HepG2 (cell line): Measurements from ENCODE around the gene GTF2A2. TPM values are rescaled to one million over a fixed set of nuclear protein-coding genes. Genes with fewer than 3 reads are reported as not detected.

ENCODE experiments used
- ATAC-seq: fragments of 200-7000 bp; cut with Tn5 transposase; 3 replicates; pipeline ENCODE4 v1.9.1; 2020; ENCODE audit warnings: mild to moderate bottlenecking, moderate library complexity
- BruUV-seq: library from RNA; stranded (reverse); fragments of 400-500 nt; replicated peaks from 2 replicates; lab custom pipeline; 2021; lab: Mats Ljungman, UMichigan
- CTCF ChIA-PET: fragments of 300-600 bp; formaldehyde crosslinking; extraction: SDS; loops from one replicate; lab custom pipeline; 2021; ENCODE audit warnings: low total read pairs, inconsistent platforms, low intra/inter-chr PET ratio; lab: Yijun Ruan, JAX
- POLR2A ChIA-PET: fragments of 350-600 bp; sonication (Branson Sonifier 250); formaldehyde crosslinking; loops from one replicate; lab custom pipeline; 2020; ENCODE audit warnings: antibody characterized with exemption, inconsistent platforms; lab: Yijun Ruan, JAX
- DNase-seq: peaks from one replicate; pipeline ENCODE4 v3.0.0-alpha.2; 2015; ENCODE audit warnings: low spot score
- FAIRE-seq: peaks from 3 replicates; lab custom pipeline; 2011; peaks lifted over from hg19 to GRCh38; lab: Jason Lieb, UNC
- H2AFZ ChIP-seq: one replicate; pipeline ENCODE4 v1.6.1; 2011; ENCODE audit warnings: low read length, inconsistent platforms
- H3K27ac ChIP-seq: fragments of 300-600 bp; 3 replicates; pipeline ENCODE4 v1.8.0; 2011; ENCODE audit warnings: mixed run types, mild to moderate bottlenecking, mixed read lengths, low read length, inconsistent platforms; ENCODE audit not compliant: insufficient read depth; ENCODE audit errors: extremely low read length
- H3K27me3 ChIP-seq, 2 experiments: fragments of 200-600 bp in 1 of 2; 2 replicates in 1 of 2; 3 replicates in 1 of 2; pipeline versions ENCODE4 v1.6.0 to v1.8.0; 2011; ENCODE audit warnings: low read length in 2 of 2, mild to moderate bottlenecking in 2 of 2, moderate library complexity in 2 of 2, inconsistent platforms in 1 of 2; ENCODE audit not compliant: insufficient read depth in 2 of 2, control insufficient read depth in 1 of 2
- H3K36me3 ChIP-seq, 2 experiments: fragments of 200-600 bp in 1 of 2; replicated peaks in 1 of 2; 2 replicates in 1 of 2; 3 replicates in 1 of 2; pipeline versions ENCODE4 v1.5.1 to v1.8.0; 2011; ENCODE audit warnings: low read length in 2 of 2, inconsistent platforms in 1 of 2; ENCODE audit not compliant: insufficient read depth in 2 of 2, control insufficient read depth in 1 of 2
- H3K4me1 ChIP-seq: 2 replicates; pipeline ENCODE4 v1.5.1; 2012; ENCODE audit warnings: low read length, inconsistent platforms; ENCODE audit not compliant: insufficient read depth
- H3K4me2 ChIP-seq: 2 replicates; pipeline ENCODE4 v1.6.0; 2011; ENCODE audit warnings: low read depth, low read length, inconsistent platforms
- H3K4me3 ChIP-seq, 3 experiments: fragments of 200-600 bp in 1 of 3; sonication (generic), shearing (Covaris generic) in 1 of 3; replicated peaks in 1 of 3; 2 replicates each; pipeline ENCODE4 v1.5.1; 2011 to 2016; ENCODE audit warnings: low read length in 3 of 3, inconsistent platforms in 2 of 3, low read depth in 2 of 3, mild to moderate bottlenecking in 2 of 3, control low read depth in 1 of 3, mixed read lengths in 1 of 3; ENCODE audit not compliant: insufficient read depth in 1 of 3
- H3K79me2 ChIP-seq: one replicate; pipeline ENCODE4 v1.6.1; 2011; ENCODE audit warnings: low read length, inconsistent platforms; ENCODE audit not compliant: insufficient read depth
- H3K9ac ChIP-seq: 2 replicates; pipeline ENCODE4 v1.6.0; 2011; ENCODE audit warnings: mild to moderate bottlenecking, low read depth, low read length, inconsistent platforms; ENCODE audit not compliant: insufficient read depth
- H3K9me3 ChIP-seq: 2 replicates; pipeline ENCODE4 v1.5.1; 2012; ENCODE audit warnings: mild to moderate bottlenecking, low read length
- H4K20me1 ChIP-seq: 2 replicates; pipeline ENCODE4 v1.6.0; 2011; ENCODE audit warnings: inconsistent platforms, mild to moderate bottlenecking, low read length, moderate library complexity; ENCODE audit not compliant: insufficient read depth
- AKAP8 ChIP-seq: sonication (generic); formaldehyde crosslinking; IDR thresholded peaks from 2 replicates; pipeline ENCODE4 v1.5.1; 2020; ENCODE audit warnings: mild to moderate bottlenecking, missing genetic modification reagents
- CEBPB ChIP-seq: IDR thresholded peaks from 2 replicates; pipeline ENCODE4 v1.6.1; 2011; ENCODE audit warnings: low read depth, low read length, improper control_type of control experiment, borderline replicate concordance
- CHD4 ChIP-seq: fragments of 200-600 bp; sonication (generic); IDR thresholded peaks from 2 replicates; pipeline ENCODE4 v1.7.0; 2017; ENCODE audit warnings: mild to moderate bottlenecking, low read length, borderline replicate concordance
- HNRNPUL1 ChIP-seq: fragments of 200-400 bp; formaldehyde crosslinking; IDR thresholded peaks from 2 replicates; pipeline ENCODE4 v1.6.1; 2017; ENCODE audit warnings: low read depth, mild to moderate bottlenecking, low read length, moderate library complexity
- WGBS: methylation state at CpG from one replicate; pipeline ENCODE4 v1.1.6; 2017; ENCODE audit warnings: low lambda C conversion rate; 5-methylcytosine and 5-hydroxymethylcytosine counted together
- in situ Hi-C: cut with HindIII; loops from 2 replicates; pipeline ENCODE4 v1.10.0; 2017; ENCODE audit warnings: low pct_unique_long_range_greater_than_20kb; ENCODE audit not compliant: extremely low pct_ligation_motif_present
- intact Hi-C: fragments of 100-400 bp; cut with micrococcal nuclease; formaldehyde crosslinking; loops from one replicate; pipeline ENCODE4 v1.10.0; 2022; ENCODE audit not compliant: unreplicated experiment
- polyA plus RNA-seq, 8 experiments: library from polyadenylated mRNA; depleted of rRNA in 3 of 8; stranded (reverse) in 7 of 8; unstranded in 1 of 8; fragments of >200 nt; fragmentation: Illumina TruSeq in 4 of 8; extraction: Trizol in 4 of 8; gene quantifications; 2 replicates each; pipeline versions ENCODE4 v1.2.1 to v1.2.3, GENCODE V29; 2011 to 2016; ENCODE audit warnings: low read depth in 4 of 8, missing spikeins in 1 of 8, mixed read lengths in 1 of 8; ENCODE audit not compliant: insufficient read depth in 1 of 8
- total RNA-seq, 5 experiments: library from RNA; depleted of rRNA; stranded (reverse); fragments of >200 nt; fragmentation: Illumina TruSeq; extraction: Trizol; gene quantifications; 2 replicates each; pipeline ENCODE4 v1.2.3, GENCODE V29; 2016; ENCODE audit warnings: low read depth in 1 of 5
- TF ChIP-seq, protein P1 (sequence below): sonication (generic); formaldehyde crosslinking; IDR thresholded peaks from 2 replicates; pipeline ENCODE4 v1.4.0; 2020; ENCODE audit warnings: missing genetic modification reagents
- TF ChIP-seq, protein P2 (sequence below): sonication (generic); formaldehyde crosslinking; IDR thresholded peaks from 2 replicates; pipeline ENCODE4 v1.5.0; 2020; ENCODE audit warnings: mild to moderate bottlenecking, missing genetic modification reagents
- TF ChIP-seq, protein P3 (sequence below): sonication (generic); formaldehyde crosslinking; IDR thresholded peaks from 2 replicates; pipeline ENCODE4 v1.5.1; 2020; ENCODE audit warnings: missing genetic modification reagents, mild to moderate bottlenecking, borderline replicate concordance
- TF ChIP-seq, protein P4 (sequence below): sonication (generic); formaldehyde crosslinking; IDR thresholded peaks from 2 replicates; pipeline ENCODE4 v1.4.0; 2020; ENCODE audit warnings: missing genetic modification reagents, mild to moderate bottlenecking, borderline replicate concordance
- TF ChIP-seq, protein P5 (sequence below): sonication (generic); formaldehyde crosslinking; IDR thresholded peaks from 2 replicates; pipeline ENCODE4 v1.5.0; 2020; ENCODE audit warnings: missing genetic modification reagents

GTF2A2 gene
- total and polyA plus RNA-seq, 2 of the 13 experiments (the other 11 are each of a cell fraction or from before 2014, with no cell fraction given), result 24.4 to 106 TPM

DNA sequence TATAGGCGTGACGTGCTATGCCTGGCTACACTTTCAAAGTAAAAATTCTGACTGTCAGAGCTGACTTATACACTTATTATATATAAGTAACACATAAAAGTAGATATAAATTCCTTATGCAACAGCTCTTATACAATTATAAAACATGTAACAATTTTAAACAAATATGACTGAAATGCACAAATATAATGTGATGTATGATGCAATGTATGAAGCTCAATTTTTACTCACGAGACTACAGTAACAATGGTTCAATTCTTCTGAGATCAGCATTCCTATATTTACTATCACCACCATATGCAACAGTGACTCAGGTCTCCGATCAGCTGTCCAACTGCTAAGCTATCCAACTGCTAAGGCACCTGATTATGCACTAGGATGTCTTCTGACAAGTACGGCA is 23.6 kb upstream of the GTF2A2 start:
- TF ChIP-seq CEBPB, result peak; percentile 50; the same call in 1 of the 2 replicates
- TF ChIP-seq, protein P1, sequence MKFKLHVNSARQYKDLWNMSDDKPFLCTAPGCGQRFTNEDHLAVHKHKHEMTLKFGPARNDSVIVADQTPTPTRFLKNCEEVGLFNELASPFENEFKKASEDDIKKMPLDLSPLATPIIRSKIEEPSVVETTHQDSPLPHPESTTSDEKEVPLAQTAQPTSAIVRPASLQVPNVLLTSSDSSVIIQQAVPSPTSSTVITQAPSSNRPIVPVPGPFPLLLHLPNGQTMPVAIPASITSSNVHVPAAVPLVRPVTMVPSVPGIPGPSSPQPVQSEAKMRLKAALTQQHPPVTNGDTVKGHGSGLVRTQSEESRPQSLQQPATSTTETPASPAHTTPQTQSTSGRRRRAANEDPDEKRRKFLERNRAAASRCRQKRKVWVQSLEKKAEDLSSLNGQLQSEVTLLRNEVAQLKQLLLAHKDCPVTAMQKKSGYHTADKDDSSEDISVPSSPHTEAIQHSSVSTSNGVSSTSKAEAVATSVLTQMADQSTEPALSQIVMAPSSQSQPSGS (CRISPR knock-in tag), result no peak
- no peak overlapping the region for H3K9ac ChIP-seq
- peaks cover 16% of the 10 kb centered on the region for H3K4me1 ChIP-seq
- no peak overlapping the region for H3K27ac ChIP-seq
- H3K79me2 ChIP-seq, result peaks cover 38% of the 10 kb centered on the region
- BruUV-seq, result no TSS peak
- ChIA-PET POLR2A (interaction anchor here (1.3 kb wide), 1 partner anchor 8 kb away, joined by 4 read pairs; the partner anchor contains the start of gene BNIP2), CTCF (no interaction called here)
- ATAC-seq (no peak), DNase-seq (no peak), FAIRE-seq (no peak)
- peaks cover 20% of the 10 kb centered on the region; the same call in 1 of the 2 replicates for H4K20me1 ChIP-seq
- peaks cover 12 to 57% of the 10 kb centered on the region in 2 experiments for H3K36me3 ChIP-seq
- intact Hi-C loops, result no loop called here
- no peak overlapping the region for H3K4me3 ChIP-seq
- in situ Hi-C loops, result loop anchor here (25.0 kb wide), 1 partner anchor 781 kb away; no protein-coding TSS in a partner anchor
- H3K9me3 ChIP-seq, result no peaks in the 10 kb centered on the region
- no peak overlapping the region for H2AFZ ChIP-seq
- H3K27me3 ChIP-seq, result no peaks in the 10 kb centered on the region
- 83% methylated on average over 4 of the region's 5 CpGs for WGBS
- no peak overlapping the region for H3K4me2 ChIP-seq

DNA sequence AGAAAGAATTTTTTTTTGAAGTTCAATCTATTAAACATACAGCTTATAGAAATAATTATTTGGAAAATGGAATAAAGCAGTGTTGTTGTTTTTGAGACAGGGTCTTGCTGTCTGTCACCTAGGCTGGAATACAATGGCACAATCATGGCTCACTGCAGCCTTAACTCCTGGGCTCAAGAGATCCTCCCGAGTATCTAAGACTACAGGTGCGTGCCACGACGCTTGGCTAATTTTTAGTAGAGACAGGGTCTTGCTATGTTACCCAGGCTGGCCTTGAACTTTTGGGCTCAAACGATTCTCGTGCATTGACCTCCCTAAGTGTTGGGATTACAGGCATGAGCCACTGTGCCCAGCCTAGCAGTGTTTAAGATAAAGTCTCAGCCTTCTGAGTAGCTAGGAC is 23.0 kb upstream of the GTF2A2 start:
- Histone ChIP-seq H3K9ac (no peak overlapping the region), H3K36me3 (peaks cover 12 to 61% of the 10 kb centered on the region in 2 experiments), H3K79me2 (peaks cover 33% of the 10 kb centered on the region), H3K9me3 (no peaks in the 10 kb centered on the region), H3K4me1 (peaks cover 11% of the 10 kb centered on the region), H3K4me3 (no peak overlapping the region), H3K4me2 (no peak overlapping the region), H2AFZ (no peak overlapping the region), H4K20me1 (peaks cover 14% of the 10 kb centered on the region; the same call in 1 of the 2 replicates), H3K27me3 (no peaks in the 10 kb centered on the region), H3K27ac (no peak overlapping the region)
- ATAC-seq (no peak), DNase-seq (no peak), FAIRE-seq (no peak)
- WGBS, result 94% methylated on average over 4 of the region's 6 CpGs
- no TSS peak for BruUV-seq
- in situ Hi-C loops, result loop anchor here (25.0 kb wide), 1 partner anchor 782 kb away; no protein-coding TSS in a partner anchor
- intact Hi-C loops, result no loop called here
- ChIA-PET POLR2A (interaction anchor here (1.3 kb wide), 1 partner anchor 9 kb away, joined by 4 read pairs; the partner anchor contains the start of gene BNIP2), CTCF (no interaction called here)
- TF ChIP-seq AKAP8 (CRISPR knock-in tag), result no peak
- TF ChIP-seq, protein P2, sequence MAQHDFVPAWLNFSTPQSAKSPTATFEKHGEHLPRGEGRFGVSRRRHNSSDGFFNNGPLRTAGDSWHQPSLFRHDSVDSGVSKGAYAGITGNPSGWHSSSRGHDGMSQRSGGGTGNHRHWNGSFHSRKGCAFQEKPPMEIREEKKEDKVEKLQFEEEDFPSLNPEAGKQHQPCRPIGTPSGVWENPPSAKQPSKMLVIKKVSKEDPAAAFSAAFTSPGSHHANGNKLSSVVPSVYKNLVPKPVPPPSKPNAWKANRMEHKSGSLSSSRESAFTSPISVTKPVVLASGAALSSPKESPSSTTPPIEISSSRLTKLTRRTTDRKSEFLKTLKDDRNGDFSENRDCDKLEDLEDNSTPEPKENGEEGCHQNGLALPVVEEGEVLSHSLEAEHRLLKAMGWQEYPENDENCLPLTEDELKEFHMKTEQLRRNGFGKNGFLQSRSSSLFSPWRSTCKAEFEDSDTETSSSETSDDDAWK (CRISPR knock-in tag), result no peak
- TF ChIP-seq, protein P3, sequence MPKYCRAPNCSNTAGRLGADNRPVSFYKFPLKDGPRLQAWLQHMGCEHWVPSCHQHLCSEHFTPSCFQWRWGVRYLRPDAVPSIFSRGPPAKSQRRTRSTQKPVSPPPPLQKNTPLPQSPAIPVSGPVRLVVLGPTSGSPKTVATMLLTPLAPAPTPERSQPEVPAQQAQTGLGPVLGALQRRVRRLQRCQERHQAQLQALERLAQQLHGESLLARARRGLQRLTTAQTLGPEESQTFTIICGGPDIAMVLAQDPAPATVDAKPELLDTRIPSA (CRISPR knock-in tag), result no peak
- TF ChIP-seq, protein P4, sequence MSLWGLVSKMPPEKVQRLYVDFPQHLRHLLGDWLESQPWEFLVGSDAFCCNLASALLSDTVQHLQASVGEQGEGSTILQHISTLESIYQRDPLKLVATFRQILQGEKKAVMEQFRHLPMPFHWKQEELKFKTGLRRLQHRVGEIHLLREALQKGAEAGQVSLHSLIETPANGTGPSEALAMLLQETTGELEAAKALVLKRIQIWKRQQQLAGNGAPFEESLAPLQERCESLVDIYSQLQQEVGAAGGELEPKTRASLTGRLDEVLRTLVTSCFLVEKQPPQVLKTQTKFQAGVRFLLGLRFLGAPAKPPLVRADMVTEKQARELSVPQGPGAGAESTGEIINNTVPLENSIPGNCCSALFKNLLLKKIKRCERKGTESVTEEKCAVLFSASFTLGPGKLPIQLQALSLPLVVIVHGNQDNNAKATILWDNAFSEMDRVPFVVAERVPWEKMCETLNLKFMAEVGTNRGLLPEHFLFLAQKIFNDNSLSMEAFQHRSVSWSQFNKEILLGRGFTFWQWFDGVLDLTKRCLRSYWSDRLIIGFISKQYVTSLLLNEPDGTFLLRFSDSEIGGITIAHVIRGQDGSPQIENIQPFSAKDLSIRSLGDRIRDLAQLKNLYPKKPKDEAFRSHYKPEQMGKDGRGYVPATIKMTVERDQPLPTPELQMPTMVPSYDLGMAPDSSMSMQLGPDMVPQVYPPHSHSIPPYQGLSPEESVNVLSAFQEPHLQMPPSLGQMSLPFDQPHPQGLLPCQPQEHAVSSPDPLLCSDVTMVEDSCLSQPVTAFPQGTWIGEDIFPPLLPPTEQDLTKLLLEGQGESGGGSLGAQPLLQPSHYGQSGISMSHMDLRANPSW, result no peak
- TF ChIP-seq HNRNPUL1, result no peak
- TF ChIP-seq CHD4, result no peak
- TF ChIP-seq, protein P5, sequence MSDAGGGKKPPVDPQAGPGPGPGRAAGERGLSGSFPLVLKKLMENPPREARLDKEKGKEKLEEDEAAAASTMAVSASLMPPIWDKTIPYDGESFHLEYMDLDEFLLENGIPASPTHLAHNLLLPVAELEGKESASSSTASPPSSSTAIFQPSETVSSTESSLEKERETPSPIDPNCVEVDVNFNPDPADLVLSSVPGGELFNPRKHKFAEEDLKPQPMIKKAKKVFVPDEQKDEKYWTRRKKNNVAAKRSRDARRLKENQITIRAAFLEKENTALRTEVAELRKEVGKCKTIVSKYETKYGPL, result no peak
